ENCODE measurements around the gene ADH6.

DNA sequence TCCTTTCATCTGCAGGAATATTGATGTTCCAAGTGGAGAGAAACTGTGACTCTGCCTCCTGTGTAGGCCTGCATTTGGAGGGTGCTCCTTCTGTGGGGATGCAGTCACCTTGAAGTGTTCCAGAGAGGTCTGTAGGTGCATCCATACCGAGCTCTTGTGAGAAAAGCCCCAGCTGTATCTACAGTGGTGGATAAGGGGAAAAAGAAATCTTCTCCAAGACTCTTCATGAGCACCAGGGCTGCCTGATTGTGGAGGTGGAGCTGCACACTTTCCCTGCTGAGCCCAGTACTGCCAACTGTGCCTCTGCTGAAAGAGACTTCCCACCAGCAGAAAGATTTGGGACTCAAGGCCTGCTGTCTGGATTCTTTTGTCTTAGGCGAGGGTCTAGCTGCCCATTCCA lies 39.9 kb downstream of the ADH6 start:
- TF ChIP-seq, protein P1, sequence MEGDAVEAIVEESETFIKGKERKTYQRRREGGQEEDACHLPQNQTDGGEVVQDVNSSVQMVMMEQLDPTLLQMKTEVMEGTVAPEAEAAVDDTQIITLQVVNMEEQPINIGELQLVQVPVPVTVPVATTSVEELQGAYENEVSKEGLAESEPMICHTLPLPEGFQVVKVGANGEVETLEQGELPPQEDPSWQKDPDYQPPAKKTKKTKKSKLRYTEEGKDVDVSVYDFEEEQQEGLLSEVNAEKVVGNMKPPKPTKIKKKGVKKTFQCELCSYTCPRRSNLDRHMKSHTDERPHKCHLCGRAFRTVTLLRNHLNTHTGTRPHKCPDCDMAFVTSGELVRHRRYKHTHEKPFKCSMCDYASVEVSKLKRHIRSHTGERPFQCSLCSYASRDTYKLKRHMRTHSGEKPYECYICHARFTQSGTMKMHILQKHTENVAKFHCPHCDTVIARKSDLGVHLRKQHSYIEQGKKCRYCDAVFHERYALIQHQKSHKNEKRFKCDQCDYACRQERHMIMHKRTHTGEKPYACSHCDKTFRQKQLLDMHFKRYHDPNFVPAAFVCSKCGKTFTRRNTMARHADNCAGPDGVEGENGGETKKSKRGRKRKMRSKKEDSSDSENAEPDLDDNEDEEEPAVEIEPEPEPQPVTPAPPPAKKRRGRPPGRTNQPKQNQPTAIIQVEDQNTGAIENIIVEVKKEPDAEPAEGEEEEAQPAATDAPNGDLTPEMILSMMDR (IDR thresholded peaks at IDR 0.05; ENCODE audit: low read depth, low read length, poor library complexity, severe bottlenecking) = no peak
- TF ChIP-seq EZH2phosphoT487 (IDR thresholded peaks at IDR 0.05; ENCODE audit: borderline replicate concordance, low read length) = no peak

Data from DOHH2 (cell line).